Ureter (tissue), 1 donor: ENCODE data around the gene TMEM147. TPM values are rescaled to one million over a fixed set of nuclear protein-coding genes. Genes with fewer than 3 reads are reported as not detected.
"Not testable (repeated sequence)": the region's sequence is repeated elsewhere in the genome, so short reads cannot be mapped to it uniquely, and the experiment has no call there.

ENCODE experiments used
- DNase-seq: peaks from one replicate; pipeline ENCODE4 v3.0.0-alpha.2; 2020; ENCODE audit warnings: low spot score
- total RNA-seq: library from RNA; stranded (reverse); gene quantifications from one replicate; pipeline ENCODE4 v1.2.4, GENCODE V29; 2023
- donor health status: DM: yes; HTN: yes; CAD: no.

The TMEM147 gene
- total RNA-seq, 1 donor from 2014 or later, result 113 TPM

GRCh38 chr19:35562336-35562735, 16.9 kb downstream of the TMEM147 start:
- DNase-seq, result no peak

DNA sequence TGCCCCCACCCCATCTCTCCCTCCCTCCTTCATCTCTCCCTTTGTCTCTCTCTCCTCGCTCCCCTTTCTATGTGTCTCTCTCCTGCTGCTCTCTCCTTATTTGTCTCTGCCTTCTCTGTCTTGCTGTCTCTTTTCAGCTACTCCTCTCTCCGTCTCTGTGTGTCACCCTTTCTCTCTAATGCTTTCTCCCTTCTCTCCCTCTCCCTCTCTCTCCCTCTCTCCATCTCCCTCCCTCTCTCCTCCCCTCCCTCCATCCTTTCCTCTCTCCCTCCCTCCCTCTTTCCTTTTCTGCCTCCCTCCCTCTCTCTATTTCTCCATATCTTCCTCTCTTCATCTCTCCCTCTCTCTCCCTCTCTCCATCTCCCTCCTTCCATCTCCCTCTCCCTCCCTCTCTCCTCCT, 17.4 kb downstream of the TMEM147 start:
- DNase-seq, result no peak

GRCh38 chr19:35563207-35563829, 17.9 kb downstream of the TMEM147 start, which contains the start of gene ATP4A:
ATP4A (minus strand) TSS chr19:35563658; CDS start chr19:35563629, 29 bp downstream.
- DNase-seq, result no peak

DNA sequence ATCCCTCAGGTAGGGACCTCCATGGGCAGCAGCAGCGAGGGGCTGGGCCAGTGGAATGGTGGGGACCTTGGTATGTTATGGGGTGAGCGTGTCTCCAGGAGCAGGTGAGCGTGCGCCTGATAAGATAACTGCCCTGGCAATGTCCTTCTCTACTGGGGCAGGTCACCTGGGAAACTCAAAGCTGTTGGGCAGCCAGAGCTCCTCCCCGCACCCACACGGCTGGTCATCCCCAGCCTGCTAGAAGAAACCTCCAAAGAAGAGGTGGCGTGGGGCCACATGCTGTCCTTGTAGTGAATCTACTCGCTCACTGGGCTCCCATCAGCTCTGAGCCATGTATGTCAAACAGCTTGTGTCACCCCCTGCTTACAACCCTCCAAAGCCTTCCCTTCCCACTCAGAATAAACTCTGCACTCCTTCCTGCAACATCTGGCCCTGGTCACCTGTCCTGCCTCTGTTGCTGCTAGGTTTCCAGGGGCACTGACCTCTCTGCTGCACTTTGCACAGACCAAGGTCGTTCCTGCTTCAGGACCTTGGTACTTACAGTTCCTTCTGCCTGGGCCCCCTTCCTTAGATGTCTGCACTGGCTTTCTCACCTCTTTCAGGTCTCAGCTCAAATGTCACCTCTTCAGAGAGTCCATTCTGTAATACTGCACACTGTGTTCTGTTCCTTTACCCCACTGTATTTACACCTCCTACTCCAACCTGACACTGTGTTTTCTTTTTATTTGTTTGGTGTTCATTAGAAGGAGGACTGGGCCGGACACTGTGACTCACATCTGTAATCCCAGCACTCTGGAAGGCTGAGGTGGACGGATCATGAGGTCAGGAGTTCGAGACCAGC, 19.8 kb downstream of the TMEM147 start:
- no peak for DNase-seq

GRCh38 chr19:35566738-35567137, 21.3 kb downstream of the TMEM147 start:
- DNase-seq, result no peak

GRCh38 chr19:35569281-35569781, 23.9 kb downstream of the TMEM147 start:
- DNase-seq, result no peak

DNA sequence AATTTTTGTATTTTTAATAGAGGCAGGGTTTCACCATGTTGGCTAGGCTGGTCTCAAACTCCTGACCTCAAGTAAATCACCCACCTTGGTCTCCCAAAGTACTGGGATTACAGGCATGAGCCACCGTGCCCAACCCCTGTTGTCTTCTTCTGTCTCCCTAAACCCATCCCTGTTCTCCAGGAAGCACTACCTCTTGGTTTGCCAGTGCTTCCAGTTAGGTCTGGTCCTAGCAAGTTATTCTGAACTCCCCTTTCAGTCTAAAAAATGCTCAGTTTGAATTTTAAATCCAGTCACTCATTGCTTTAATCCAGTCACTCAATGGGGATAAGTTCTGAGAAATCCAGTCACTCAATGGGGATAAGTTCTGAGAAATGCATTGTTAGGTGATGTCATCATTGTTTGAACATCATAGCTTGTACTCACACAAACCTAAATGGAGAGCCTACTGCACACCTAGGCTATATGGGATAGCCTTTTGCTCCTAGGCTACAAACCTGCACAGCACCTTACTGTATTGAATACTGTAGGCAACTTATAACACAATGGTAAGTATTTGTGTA, 26.1 kb downstream of the TMEM147 start:
- DNase-seq, result no peak

- no peak for DNase-seq
These were observed 32.5 kb downstream of the TMEM147 start for GRCh38 chr19:35577918-35578317.

- DNase-seq, result no peak
These were observed 33.3 kb downstream of the TMEM147 start for GRCh38 chr19:35578707-35579106.

DNA sequence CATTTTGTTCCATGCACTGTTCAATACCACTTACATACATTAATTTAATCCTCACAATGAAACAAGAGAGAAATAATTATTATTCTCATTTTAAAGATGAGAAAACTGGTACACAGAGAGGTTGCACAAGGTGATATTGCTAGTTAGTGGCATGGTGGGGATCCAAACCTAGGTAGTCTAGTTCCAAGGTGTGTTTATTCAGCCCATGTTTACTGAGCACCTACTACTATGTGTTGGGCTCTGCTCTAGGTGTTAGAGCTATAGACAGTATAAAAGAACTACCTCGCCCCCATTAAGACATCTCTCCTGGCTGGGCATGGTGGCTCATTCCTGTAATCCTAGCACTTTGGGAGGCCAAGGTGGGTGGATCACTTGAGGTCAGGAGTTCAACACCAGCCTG, 37.3 kb downstream of the TMEM147 start:
- no peak for DNase-seq

- DNase-seq, result no peak
These were observed 40.4 kb downstream of the TMEM147 start, which contains the start of gene PMIS2 for GRCh38 chr19:35585848-35586247. PMIS2 (plus strand) TSS chr19:35586173; CDS start chr19:35586260, 87 bp downstream.

DNA sequence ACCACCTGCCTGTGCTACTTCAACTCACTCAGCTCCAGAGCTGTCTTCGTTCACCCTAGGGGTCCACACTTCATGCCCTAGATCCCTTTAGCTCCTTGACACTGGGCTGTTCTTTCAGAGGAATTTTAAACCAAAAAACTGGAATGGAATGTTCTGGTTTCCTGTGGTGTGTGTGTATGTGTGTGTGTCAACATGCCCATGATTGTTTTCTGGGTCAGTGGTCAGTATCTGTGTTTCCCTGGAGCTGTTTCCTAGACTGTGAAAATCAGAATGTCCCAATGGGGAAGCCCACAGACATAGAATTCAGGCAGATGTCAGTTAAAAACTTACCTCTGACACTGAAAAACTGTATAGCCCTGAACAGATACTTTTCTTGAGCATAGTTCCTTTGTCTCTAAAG, 41.9 kb downstream of the TMEM147 start:
- DNase-seq, result no peak

DNA sequence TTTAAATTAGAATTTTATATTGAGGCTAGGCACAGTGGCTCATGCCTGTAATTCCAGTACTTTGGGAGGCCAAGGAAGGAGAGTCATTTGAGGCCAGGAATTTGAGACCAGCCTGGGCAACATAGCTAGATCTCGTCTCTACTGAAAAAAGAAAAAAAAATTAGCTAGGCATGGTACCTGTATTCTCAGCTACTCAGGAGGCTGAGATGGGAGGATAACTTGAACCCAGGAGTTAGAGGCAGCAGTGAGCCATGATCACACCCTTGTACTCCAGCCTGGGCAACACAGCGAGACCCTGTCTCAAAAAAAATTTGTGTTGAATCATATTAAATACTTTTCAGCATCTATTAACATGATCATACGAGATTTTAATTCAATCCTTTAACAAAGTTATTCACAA, 45.4 kb downstream of the TMEM147 start:
- no peak for DNase-seq

DNA sequence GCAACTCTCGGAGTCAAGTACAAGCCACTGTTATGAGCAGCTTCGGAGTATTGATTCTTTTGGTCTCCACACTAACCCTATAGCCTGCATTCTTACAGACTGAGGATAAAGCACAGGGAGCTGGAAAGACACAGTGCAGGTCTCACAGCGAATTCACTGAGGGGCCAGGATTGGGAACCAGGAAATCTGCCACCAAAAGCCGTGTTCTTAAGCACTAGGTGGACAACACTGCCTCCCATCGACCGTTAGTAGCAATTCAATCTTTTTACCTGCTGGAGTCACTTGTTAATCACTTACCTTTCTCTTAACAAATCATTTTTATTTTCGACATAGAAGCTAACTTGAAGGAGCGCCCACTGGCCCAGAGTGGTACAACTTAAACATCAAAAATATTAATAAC, 46.8 kb downstream of the TMEM147 start:
- no peak for DNase-seq

DNA sequence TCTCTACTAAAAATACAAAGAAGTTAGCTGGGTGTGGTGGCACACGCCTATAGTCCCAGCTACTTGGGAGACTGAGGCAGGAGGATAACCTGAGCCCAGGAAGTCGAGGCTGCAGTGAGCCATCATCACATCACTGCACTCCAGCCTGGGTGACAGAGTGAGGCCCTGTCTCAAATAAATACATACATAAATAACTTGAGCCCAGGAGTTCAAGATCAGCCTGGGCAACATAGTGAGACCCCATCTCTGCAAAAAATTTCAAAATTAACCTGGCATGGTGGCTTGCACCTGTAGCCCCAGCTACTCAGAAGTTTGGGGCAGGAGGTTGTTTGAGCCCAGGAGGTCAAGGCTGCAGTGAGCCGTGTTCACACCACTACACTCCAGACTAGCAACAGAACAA, 49.6 kb downstream of the TMEM147 start:
- DNase-seq, result not testable (repeated sequence)

GRCh38 chr19:35595928-35596327, 50.5 kb downstream of the TMEM147 start:
- DNase-seq, result no peak

DNA sequence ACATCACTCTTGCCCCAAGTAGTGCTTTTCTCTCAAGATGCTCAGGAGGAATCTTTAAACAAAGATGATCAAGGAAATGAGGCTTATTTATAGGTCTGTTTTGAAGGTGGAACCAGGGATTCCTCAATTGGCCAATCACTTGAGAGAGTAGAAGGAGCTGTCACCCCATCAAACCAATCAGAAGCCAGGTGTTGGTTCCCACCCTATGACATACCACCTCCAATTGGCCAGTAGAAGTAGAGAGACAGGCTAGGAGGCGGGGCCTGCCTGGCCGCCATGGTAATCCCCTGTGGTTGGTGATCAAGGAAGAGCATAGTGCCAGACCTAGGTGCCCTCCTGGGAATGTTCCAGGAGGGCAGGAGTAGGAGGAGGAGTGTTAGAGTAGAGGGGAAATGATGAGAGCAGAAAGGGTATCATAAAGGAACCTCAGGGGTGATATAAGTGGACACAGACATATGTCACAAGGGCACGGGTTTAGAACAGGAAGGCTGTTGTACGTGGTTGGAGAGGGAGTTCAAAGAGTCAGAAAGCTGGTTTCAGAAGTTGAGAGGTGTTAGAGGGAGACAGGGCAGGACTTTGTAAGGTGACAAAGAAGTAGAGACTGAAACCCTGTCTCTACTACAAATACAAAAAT, 51.1 kb downstream of the TMEM147 start:
- DNase-seq, result no peak

Other genes starting within 250 kb of the TMEM147 start
- 4.2 TPM for gene CD22, start 216.4 kb upstream of the TMEM147 start, total RNA-seq
- not detected for gene FFAR1, start 197.7 kb upstream of the TMEM147 start, total RNA-seq
- not detected for gene FFAR3, start 187.2 kb upstream of the TMEM147 start, total RNA-seq
- gene GPR42, start 174.6 kb upstream of the TMEM147 start, total RNA-seq, result not detected
- gene FFAR2, start 97.4 kb upstream of the TMEM147 start, total RNA-seq, result 0.36 TPM
- gene KRTDAP, start 55.2 kb upstream of the TMEM147 start, total RNA-seq, result not detected
- gene DMKN, start 32.0 kb upstream of the TMEM147 start, total RNA-seq, result 131 TPM
- not detected for gene SBSN, start 17.3 kb upstream of the TMEM147 start, total RNA-seq
- not detected for gene GAPDHS, start 12.2 kb upstream of the TMEM147 start, total RNA-seq
- not detected for gene ATP4A, start 18.0 kb downstream of the TMEM147 start, total RNA-seq
- not detected for gene PMIS2, start 40.5 kb downstream of the TMEM147 start, total RNA-seq
- gene HAUS5, start 67.1 kb downstream of the TMEM147 start, total RNA-seq, result 19.2 TPM
- gene RBM42, start 83.4 kb downstream of the TMEM147 start, total RNA-seq, result 66.6 TPM
- gene ETV2, start 96.1 kb downstream of the TMEM147 start, total RNA-seq, result 1.1 TPM
- gene COX6B1, start 102.7 kb downstream of the TMEM147 start, total RNA-seq, result 473 TPM
- 631 TPM for gene UPK1A, start 120.9 kb downstream of the TMEM147 start, total RNA-seq
- not detected for gene ZBTB32, start 158.9 kb downstream of the TMEM147 start, total RNA-seq
- gene KMT2B, start 172.4 kb downstream of the TMEM147 start, total RNA-seq, result 43.7 TPM
- 14.7 TPM for gene IGFLR1, start 196.8 kb downstream of the TMEM147 start, total RNA-seq
- gene U2AF1L4, start 199.8 kb downstream of the TMEM147 start, total RNA-seq, result 32.9 TPM
- 81.1 TPM for gene PSENEN, start 200.0 kb downstream of the TMEM147 start, total RNA-seq
- gene LIN37, start 202.9 kb downstream of the TMEM147 start, total RNA-seq, result 7.2 TPM
- gene HSPB6, start 211.4 kb downstream of the TMEM147 start, total RNA-seq, result 80.9 TPM
- 51.1 TPM for gene PROSER3, start 212.6 kb downstream of the TMEM147 start, total RNA-seq
- gene ARHGAP33, start 229.9 kb downstream of the TMEM147 start, total RNA-seq, result 17.8 TPM